Psoas muscle (tissue), 8 donors: ENCODE results near the gene ACAA1. TPM values are rescaled to one million over a fixed set of nuclear protein-coding genes. Genes with fewer than 3 reads are reported as not detected.

Experiments
- ATAC-seq, 4 donors: fragments of 200-7000 bp; cut with Tn5 transposase; one replicate each; pipeline ENCODE4 v1.9.1; 2020; ENCODE audit warnings: moderate library complexity in 3 of 4, mild to moderate bottlenecking in 2 of 4
- DNase-seq, 2 donors: peaks; one replicate each; pipeline ENCODE4 v3.0.0-alpha.2; 2020
- H3K27ac ChIP-seq: fragments of 200-600 bp; one replicate; pipeline ENCODE4 v1.8.0; 2022
- H3K27me3 ChIP-seq, 3 donors: fragments of 200-600 bp in 1 of 3; one replicate each; pipeline versions ENCODE4 v1.6.1 to v1.8.0; 2013 to 2022; ENCODE audit warnings: low read length in 2 of 3, mild to moderate bottlenecking in 2 of 3, moderate library complexity in 1 of 3; ENCODE audit not compliant: insufficient read depth in 3 of 3
- H3K36me3 ChIP-seq, 2 donors: fragments of 200-600 bp in 1 of 2; one replicate each; pipeline versions ENCODE4 v1.6.1 to v1.8.0; 2013 to 2022; ENCODE audit warnings: low read depth in 1 of 2, mild to moderate bottlenecking in 1 of 2, moderate library complexity in 1 of 2; ENCODE audit not compliant: insufficient read depth in 1 of 2
- H3K4me1 ChIP-seq: fragments of 200-600 bp; one replicate; pipeline ENCODE4 v1.8.0; 2022
- H3K4me3 ChIP-seq: fragments of 200-600 bp; one replicate; pipeline ENCODE4 v1.8.0; 2022; ENCODE audit warnings: mild to moderate bottlenecking
- H3K9me3 ChIP-seq: fragments of 200-600 bp; one replicate; pipeline ENCODE4 v1.8.0; 2022
- WGBS, 3 donors: extraction: QIAGEN DNeasy Blood & Tissue Kit; methylation state at CpG; one replicate each; pipeline versions ENCODE4 v1.1.6 to v1.1.7; 2013; 5-methylcytosine and 5-hydroxymethylcytosine counted together
- intact Hi-C, 2 donors: fragments of 100-400 bp; cut with DNase I; formaldehyde crosslinking; loops; one replicate each; pipeline versions ENCODE4 v1.11.0 to v1.14.2; 2022
- polyA plus RNA-seq, 3 donors: library from polyadenylated mRNA; stranded (reverse); fragments of 200-250 nt; gene quantifications; one replicate each; pipeline ENCODE4 v1.2.3, GENCODE V29; 2013
- total RNA-seq, 4 donors: library from RNA; stranded (reverse); fragmentation: NEBNext Ultra II Directional in 2 of 4; extraction: Animal tissue kit (Norgen Biotek cat#: 25700) in 2 of 4; gene quantifications; one replicate each; pipeline versions ENCODE4 v1.2.1 to v1.2.4, GENCODE V29; 2021 to 2023
- TF ChIP-seq, protein P1 (sequence below): fragments of 200-600 bp; IDR thresholded peaks from one replicate; pipeline ENCODE4 v1.8.0; 2022; ENCODE audit warnings: antibody characterized with exemption
- donor health status: healthy with polysubstance abuse.
- donor health status: DM: no; HTN: no; CAD: no; lungs with moderate emphysema.
- donor health status: Bipolar disorder and iron deficiency.
- donor health status: healthy.
- donor health status: DM: yes; HTN: yes; CAD: no.
- donor health status: DM: no; HTN: no; CAD: no.
- donor health status: DM: no; HTN: no; CAD: no.
- donor health status: DM: yes; HTN: yes; CAD: no.

ACAA1 gene
- total and polyA plus RNA-seq, 7 donors, result 23.6 to 52.2 (median 34.9) TPM

DNA sequence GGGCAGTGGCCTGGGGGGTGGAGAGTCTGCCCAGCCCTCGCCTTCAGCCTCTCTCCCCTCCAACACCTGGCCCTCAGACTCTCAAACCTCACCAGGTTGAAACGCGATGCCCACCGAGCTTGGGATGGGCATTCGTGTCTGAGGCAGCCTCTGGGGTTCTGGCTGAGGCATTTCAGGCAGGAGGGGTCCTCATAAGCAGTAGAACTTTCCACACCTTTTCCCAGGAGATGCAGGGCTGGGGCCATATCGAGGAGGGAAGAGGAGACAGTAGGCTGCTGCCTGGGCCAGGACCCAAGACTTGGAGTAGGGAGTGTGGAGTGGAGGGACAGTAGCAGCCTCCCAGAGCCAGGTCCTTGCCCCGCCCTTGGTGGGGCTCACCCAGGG, 24.6 kb downstream of the ACAA1 start:
- H3K36me3 ChIP-seq, result no peaks in the 10 kb centered on the region
- no peaks in the 10 kb centered on the region for H3K4me1 ChIP-seq
- ATAC-seq (no peak), DNase-seq (no peak)
- H3K4me3 ChIP-seq, result no peak overlapping the region
- H3K9me3 ChIP-seq, result no peaks in the 10 kb centered on the region
- 71 to 75% (median 72%) methylated on average over 7 of the region's 7 CpGs for WGBS, 3 donors
- H3K27ac ChIP-seq, result no peak overlapping the region
- TF ChIP-seq, protein P1, sequence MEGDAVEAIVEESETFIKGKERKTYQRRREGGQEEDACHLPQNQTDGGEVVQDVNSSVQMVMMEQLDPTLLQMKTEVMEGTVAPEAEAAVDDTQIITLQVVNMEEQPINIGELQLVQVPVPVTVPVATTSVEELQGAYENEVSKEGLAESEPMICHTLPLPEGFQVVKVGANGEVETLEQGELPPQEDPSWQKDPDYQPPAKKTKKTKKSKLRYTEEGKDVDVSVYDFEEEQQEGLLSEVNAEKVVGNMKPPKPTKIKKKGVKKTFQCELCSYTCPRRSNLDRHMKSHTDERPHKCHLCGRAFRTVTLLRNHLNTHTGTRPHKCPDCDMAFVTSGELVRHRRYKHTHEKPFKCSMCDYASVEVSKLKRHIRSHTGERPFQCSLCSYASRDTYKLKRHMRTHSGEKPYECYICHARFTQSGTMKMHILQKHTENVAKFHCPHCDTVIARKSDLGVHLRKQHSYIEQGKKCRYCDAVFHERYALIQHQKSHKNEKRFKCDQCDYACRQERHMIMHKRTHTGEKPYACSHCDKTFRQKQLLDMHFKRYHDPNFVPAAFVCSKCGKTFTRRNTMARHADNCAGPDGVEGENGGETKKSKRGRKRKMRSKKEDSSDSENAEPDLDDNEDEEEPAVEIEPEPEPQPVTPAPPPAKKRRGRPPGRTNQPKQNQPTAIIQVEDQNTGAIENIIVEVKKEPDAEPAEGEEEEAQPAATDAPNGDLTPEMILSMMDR, result no peak
- H3K27me3 ChIP-seq, result no peaks in the 10 kb centered on the region
- intact Hi-C loops, result no loop called here

GRCh38 chr3:38111696-38112377, 25.1 kb downstream of the ACAA1 start:
- no peak overlapping the region for H3K4me3 ChIP-seq
- H3K27ac ChIP-seq, result no peak overlapping the region
- H3K36me3 ChIP-seq, result no peaks in the 10 kb centered on the region
- 47 to 52% (median 47%) methylated on average over 15 to 16 of the region's 16 CpGs for WGBS, 3 donors
- no peaks in the 10 kb centered on the region for H3K4me1 ChIP-seq
- TF ChIP-seq, protein P1, result no peak
- intact Hi-C loops, result no loop called here
- ATAC-seq (peak in 2 of 4 donors; percentile 17 to 34), DNase-seq (no peak)
- H3K27me3 ChIP-seq, result no peaks in the 10 kb centered on the region
- H3K9me3 ChIP-seq, result no peaks in the 10 kb centered on the region

GRCh38 chr3:38111201-38111600, 25.7 kb downstream of the ACAA1 start:
- intact Hi-C loops, result no loop called here
- no peaks in the 10 kb centered on the region for H3K27me3 ChIP-seq
- no peaks in the 10 kb centered on the region for H3K9me3 ChIP-seq
- 81 to 86% (median 83%) methylated on average over 4 of the region's 4 CpGs for WGBS, 3 donors
- no peak overlapping the region for H3K4me3 ChIP-seq
- H3K27ac ChIP-seq, result no peak overlapping the region
- no peaks in the 10 kb centered on the region for H3K4me1 ChIP-seq
- H3K36me3 ChIP-seq, result no peaks in the 10 kb centered on the region
- no peak for ATAC-seq
- TF ChIP-seq, protein P1, result no peak
- no peak for DNase-seq

GRCh38 chr3:38110314-38111050, 26.4 kb downstream of the ACAA1 start:
- intact Hi-C loops, result no loop called here
- WGBS, 3 donors, result 86 to 95% (median 90%) methylated on average over 6 of the region's 6 CpGs
- TF ChIP-seq, protein P1, result no peak
- Histone ChIP-seq H3K27ac (no peak overlapping the region), H3K36me3 (no peaks in the 10 kb centered on the region), H3K4me3 (no peak overlapping the region), H3K27me3 (no peaks in the 10 kb centered on the region), H3K9me3 (no peaks in the 10 kb centered on the region), H3K4me1 (no peaks in the 10 kb centered on the region)
- no peak for DNase-seq
- no peak for ATAC-seq
